Karpas-422 (cell line): ENCODE data around the gene DOCK7. TPM values are rescaled to one million over a fixed set of nuclear protein-coding genes. Genes with fewer than 3 reads are reported as not detected.

Experiments used
- DNase-seq: peaks from one replicate; pipeline ENCODE4 v3.0.0-alpha.2; 2015
- H2AFZ ChIP-seq: fragments of 200-600 bp; sonication (generic); 2 replicates; pipeline ENCODE4 v1.6.1; 2014; ENCODE audit warnings: antibody characterized with exemption, low read length, mixed read lengths
- H3K27ac ChIP-seq: fragments of 200-600 bp; sonication (generic); 2 replicates; pipeline ENCODE4 v1.5.1; 2014; ENCODE audit warnings: mild to moderate bottlenecking, low read length, moderate library complexity
- H3K27me3 ChIP-seq: fragments of 200-600 bp; sonication (generic); 2 replicates; pipeline ENCODE4 v1.6.1; 2014; ENCODE audit warnings: low read length, mixed read lengths
- H3K36me3 ChIP-seq: fragments of 200-600 bp; sonication (generic); 2 replicates; pipeline ENCODE4 v1.6.1; 2014; ENCODE audit warnings: low read length, mixed read lengths; ENCODE audit not compliant: insufficient read depth
- H3K4me1 ChIP-seq: fragments of 200-600 bp; sonication (generic); 2 replicates; pipeline ENCODE4 v1.6.1; 2014; ENCODE audit warnings: mild to moderate bottlenecking, low read length, mixed read lengths
- H3K4me2 ChIP-seq: fragments of 200-600 bp; sonication (generic); 2 replicates; pipeline ENCODE4 v1.6.1; 2014; ENCODE audit warnings: low read length, low read depth, mild to moderate bottlenecking; ENCODE audit not compliant: poor library complexity, severe bottlenecking
- H3K4me3 ChIP-seq: fragments of 200-600 bp; sonication (generic); 2 replicates; pipeline ENCODE4 v1.5.1; 2014; ENCODE audit warnings: mild to moderate bottlenecking, antibody characterized with exemption, low read length, mixed read lengths
- H3K79me2 ChIP-seq: fragments of 200-600 bp; sonication (generic); 2 replicates; pipeline ENCODE4 v1.6.1; 2014; ENCODE audit warnings: mild to moderate bottlenecking, low read length, mixed read lengths
- H3K9ac ChIP-seq: fragments of 200-600 bp; sonication (generic); 2 replicates; pipeline ENCODE4 v1.6.0; 2014; ENCODE audit warnings: low read length
- H3K9me2 ChIP-seq: fragments of 200-600 bp; sonication (generic), shearing (Covaris generic); replicated peaks from 2 replicates; pipeline ENCODE4 v1.6.0; 2014; ENCODE audit warnings: mild to moderate bottlenecking, low read length, moderate library complexity; ENCODE audit not compliant: insufficient read depth
- H3K9me3 ChIP-seq: fragments of 300-700, 200-600 bp; sonication (generic); 2 replicates; pipeline ENCODE4 v1.6.1; 2014; ENCODE audit warnings: low read length, mixed read lengths
- H4K20me1 ChIP-seq: fragments of 200-600 bp; sonication (generic); 2 replicates; pipeline ENCODE4 v1.6.1; 2014; ENCODE audit warnings: mild to moderate bottlenecking, antibody characterized with exemption, low read length, low read depth; ENCODE audit not compliant: insufficient read depth
- total RNA-seq: library from RNA; depleted of rRNA; stranded (reverse); fragments of >200 nt; shearing (Covaris generic); gene quantifications from 2 replicates; pipeline ENCODE4 v1.2.3, GENCODE V29; 2014; ENCODE audit warnings: low replicate concordance

The DOCK7 gene
- total RNA-seq, 1 experiment from 2014 or later = 0.11 TPM

- H3K4me2 ChIP-seq = no peak overlapping the region
- no peaks in the 10 kb centered on the region for H3K27me3 ChIP-seq
- no peaks in the 10 kb centered on the region for H3K9me2 ChIP-seq
- no peak overlapping the region for H3K4me3 ChIP-seq
- no peak overlapping the region for H3K27ac ChIP-seq
- H4K20me1 ChIP-seq = no peaks in the 10 kb centered on the region
- no peak for DNase-seq
- H3K36me3 ChIP-seq = no peaks in the 10 kb centered on the region
- H3K4me1 ChIP-seq = no peaks in the 10 kb centered on the region
- H3K9ac ChIP-seq = no peak overlapping the region
- no peaks in the 10 kb centered on the region for H3K79me2 ChIP-seq
- no peak overlapping the region for H2AFZ ChIP-seq
- H3K9me3 ChIP-seq = no peaks in the 10 kb centered on the region
Measured at GRCh38 chr1:62673629-62674028, 14.6 kb downstream of the DOCK7 start.

- Histone ChIP-seq H3K9me3 (no peaks in the 10 kb centered on the region), H3K79me2 (no peaks in the 10 kb centered on the region), H2AFZ (no peak overlapping the region), H3K4me3 (no peak overlapping the region), H3K4me1 (no peaks in the 10 kb centered on the region), H3K27ac (no peak overlapping the region), H4K20me1 (no peaks in the 10 kb centered on the region), H3K9me2 (no peaks in the 10 kb centered on the region), H3K4me2 (no peak overlapping the region), H3K27me3 (no peaks in the 10 kb centered on the region), H3K36me3 (no peaks in the 10 kb centered on the region), H3K9ac (no peak overlapping the region)
- DNase-seq = no peak
Measured at GRCh38 chr1:62672029-62672428, 16.2 kb downstream of the DOCK7 start.

- H3K27ac ChIP-seq = no peak overlapping the region
- no peak for DNase-seq
Measured at GRCh38 chr1:62654744-62655143, 33.4 kb downstream of the DOCK7 start.

GRCh38 chr1:62652387-62652786, 35.8 kb downstream of the DOCK7 start:
- no peak overlapping the region for H3K4me2 ChIP-seq
- H3K27ac ChIP-seq = no peak overlapping the region
- no peak overlapping the region for H3K4me3 ChIP-seq
- no peak overlapping the region for H2AFZ ChIP-seq
- H3K4me1 ChIP-seq = no peaks in the 10 kb centered on the region
- H3K27me3 ChIP-seq = no peaks in the 10 kb centered on the region
- H3K36me3 ChIP-seq = no peaks in the 10 kb centered on the region
- H4K20me1 ChIP-seq = no peaks in the 10 kb centered on the region
- H3K79me2 ChIP-seq = no peaks in the 10 kb centered on the region
- DNase-seq = no peak
- no peaks in the 10 kb centered on the region for H3K9me2 ChIP-seq
- no peaks in the 10 kb centered on the region for H3K9me3 ChIP-seq
- H3K9ac ChIP-seq = no peak overlapping the region

More at GRCh38 chr1:62654744-62655143, 33.4 kb downstream of the DOCK7 start:
- Histone ChIP-seq H3K9me2 (no peaks in the 10 kb centered on the region), H2AFZ (no peak overlapping the region), H3K9me3 (no peaks in the 10 kb centered on the region), H3K27me3 (no peaks in the 10 kb centered on the region), H3K79me2 (no peaks in the 10 kb centered on the region), H3K36me3 (no peaks in the 10 kb centered on the region), H3K4me2 (no peak overlapping the region), H3K4me3 (no peak overlapping the region), H3K4me1 (no peaks in the 10 kb centered on the region), H4K20me1 (no peaks in the 10 kb centered on the region), H3K9ac (no peak overlapping the region)

- Histone ChIP-seq H3K4me1 (no peaks in the 10 kb centered on the region), H3K27ac (no peak overlapping the region)
Measured at GRCh38 chr1:62643283-62643682, 44.9 kb downstream of the DOCK7 start.

GRCh38 chr1:62637392-62638105, 50.6 kb downstream of the DOCK7 start:
- Histone ChIP-seq H3K79me2 (no peaks in the 10 kb centered on the region), H4K20me1 (no peaks in the 10 kb centered on the region), H2AFZ (no peak overlapping the region), H3K4me1 (no peaks in the 10 kb centered on the region), H3K9me3 (no peaks in the 10 kb centered on the region; the same call in 1 of the 2 replicates), H3K27me3 (no peaks in the 10 kb centered on the region), H3K9me2 (no peaks in the 10 kb centered on the region), H3K36me3 (no peaks in the 10 kb centered on the region), H3K4me2 (no peak overlapping the region), H3K27ac (no peak overlapping the region), H3K4me3 (no peak overlapping the region), H3K9ac (no peak overlapping the region)
- no peak for DNase-seq

More at GRCh38 chr1:62643283-62643682, 44.9 kb downstream of the DOCK7 start:
- no peaks in the 10 kb centered on the region for H3K27me3 ChIP-seq
- no peaks in the 10 kb centered on the region for H3K9me3 ChIP-seq
- no peak for DNase-seq
- H3K79me2 ChIP-seq = no peaks in the 10 kb centered on the region
- H4K20me1 ChIP-seq = no peaks in the 10 kb centered on the region
- no peaks in the 10 kb centered on the region for H3K36me3 ChIP-seq
- H2AFZ ChIP-seq = no peak overlapping the region
- H3K9ac ChIP-seq = no peak overlapping the region
- H3K4me3 ChIP-seq = no peak overlapping the region
- H3K4me2 ChIP-seq = no peak overlapping the region
- H3K9me2 ChIP-seq = no peaks in the 10 kb centered on the region

- Histone ChIP-seq H3K27ac (no peak overlapping the region), H3K9me2 (no peaks in the 10 kb centered on the region), H3K4me2 (no peak overlapping the region), H3K9me3 (no peaks in the 10 kb centered on the region; the same call in 1 of the 2 replicates), H4K20me1 (no peaks in the 10 kb centered on the region), H3K79me2 (no peaks in the 10 kb centered on the region), H3K4me3 (no peak overlapping the region), H3K36me3 (no peaks in the 10 kb centered on the region), H3K9ac (no peak overlapping the region), H2AFZ (no peak overlapping the region), H3K27me3 (no peaks in the 10 kb centered on the region), H3K4me1 (no peaks in the 10 kb centered on the region)
- no peak for DNase-seq
Measured at GRCh38 chr1:62628506-62628905, 59.7 kb downstream of the DOCK7 start.

GRCh38 chr1:62625415-62625814, 62.8 kb downstream of the DOCK7 start:
- Histone ChIP-seq H4K20me1 (no peaks in the 10 kb centered on the region), H2AFZ (no peak overlapping the region), H3K27me3 (no peaks in the 10 kb centered on the region), H3K4me2 (no peak overlapping the region), H3K36me3 (no peaks in the 10 kb centered on the region), H3K9me2 (no peaks in the 10 kb centered on the region), H3K4me1 (no peaks in the 10 kb centered on the region), H3K9ac (no peak overlapping the region), H3K27ac (no peak overlapping the region), H3K79me2 (no peaks in the 10 kb centered on the region), H3K4me3 (no peak overlapping the region), H3K9me3 (no peaks in the 10 kb centered on the region)
- no peak for DNase-seq
